ENCODE results near the gene VEZT. TPM values are rescaled to one million over a fixed set of nuclear protein-coding genes. Genes with fewer than 3 reads are reported as not detected.

VEZT gene
- total RNA-seq, 4 donors from 2014 or later, result 55.2 to 130 (median 85.5) TPM

GRCh38 chr12:95241761-95242506, 24.3 kb downstream of the VEZT start:
- intact Hi-C loops (cut with DNase I; ENCODE audit: low total_unique reads), result no loop called here
- Histone ChIP-seq H3K27me3 (no peaks in the 10 kb centered on the region), H3K9me3 (no peaks in the 10 kb centered on the region), H3K36me3 (peaks cover 0 to 9% (median 0%) of the 10 kb centered on the region in 4 donors), H3K4me3 (no peak overlapping the region), H3K4me1 (peaks cover 0 to 26% (median 2%) of the 10 kb centered on the region in 4 donors), H3K27ac (no peak overlapping the region)
- 94 to 99% methylated on average over 4 of the region's 4 CpGs for WGBS, 2 donors (ENCODE audit: low coverage in 1 of 2)
- DNase-seq, result no peak
- in situ Hi-C loops (cut with MboI; ENCODE audit: low pct_ligation_motif_present in 1 of 4, low pct_unique_long_range_greater_than_20kb in 1 of 4, low sequenced_read_pairs in 3 of 4), result no loop called here
- TF ChIP-seq EP300 (IDR thresholded peaks at IDR 0.05; ENCODE audit: low read depth) (no peak), POLR2A (IDR thresholded peaks at IDR 0.05) (no peak), POLR2AphosphoS5 (IDR thresholded peaks at IDR 0.05) (no peak), CTCF (IDR thresholded peaks at IDR 0.05) (no peak)

- in situ Hi-C loops (cut with MboI; ENCODE audit: low pct_ligation_motif_present in 1 of 4, low pct_unique_long_range_greater_than_20kb in 1 of 4, low sequenced_read_pairs in 3 of 4), result no loop called here
- WGBS, 2 donors (ENCODE audit: low coverage in 1 of 2), result 92 to 95% methylated on average over 3 to 4 of the region's 4 CpGs
Measured at GRCh38 chr12:95243497-95244183, 26.0 kb downstream of the VEZT start.

GRCh38 chr12:95244350-95244749, 26.7 kb downstream of the VEZT start:
- in situ Hi-C loops (cut with MboI; ENCODE audit: low pct_ligation_motif_present in 1 of 4, low pct_unique_long_range_greater_than_20kb in 1 of 4, low sequenced_read_pairs in 3 of 4), result no loop called here
- no peak overlapping the region for H3K4me3 ChIP-seq
- no peak for DNase-seq
- no peak overlapping the region for H3K27ac ChIP-seq
- intact Hi-C loops (cut with DNase I; ENCODE audit: low total_unique reads), result no loop called here
- H3K4me1 ChIP-seq, result peaks cover 3 to 38% (median 9%) of the 10 kb centered on the region in 4 donors
- TF ChIP-seq CTCF (IDR thresholded peaks at IDR 0.05), result no peak
- no peak for TF ChIP-seq POLR2A (IDR thresholded peaks at IDR 0.05)
- no peak for TF ChIP-seq EP300 (IDR thresholded peaks at IDR 0.05; ENCODE audit: low read depth)
- TF ChIP-seq POLR2AphosphoS5 (IDR thresholded peaks at IDR 0.05), result no peak
- WGBS, 2 donors (ENCODE audit: low coverage in 1 of 2), result 96 to 100% methylated on average over 3 of the region's 3 CpGs
- H3K27me3 ChIP-seq, result no peaks in the 10 kb centered on the region
- H3K9me3 ChIP-seq, result no peaks in the 10 kb centered on the region
- H3K36me3 ChIP-seq, result peaks cover 0 to 9% (median 0%) of the 10 kb centered on the region in 4 donors

More at GRCh38 chr12:95243497-95244183, 26.0 kb downstream of the VEZT start:
- no peak overlapping the region for H3K4me3 ChIP-seq
- H3K27ac ChIP-seq, result no peak overlapping the region
- H3K27me3 ChIP-seq, result no peaks in the 10 kb centered on the region
- no peaks in the 10 kb centered on the region for H3K9me3 ChIP-seq
- no peak for DNase-seq
- intact Hi-C loops (cut with DNase I; ENCODE audit: low total_unique reads), result no loop called here
- H3K36me3 ChIP-seq, result peaks cover 0 to 9% (median 0%) of the 10 kb centered on the region in 4 donors
- TF ChIP-seq POLR2AphosphoS5 (IDR thresholded peaks at IDR 0.05) (no peak), POLR2A (IDR thresholded peaks at IDR 0.05) (no peak), EP300 (IDR thresholded peaks at IDR 0.05; ENCODE audit: low read depth) (no peak), CTCF (IDR thresholded peaks at IDR 0.05) (no peak)
- peaks cover 0 to 34% (median 9%) of the 10 kb centered on the region in 4 donors for H3K4me1 ChIP-seq

- Histone ChIP-seq H3K4me1 (peaks cover 3 to 46% (median 13%) of the 10 kb centered on the region in 4 donors), H3K27ac (no peak overlapping the region), H3K4me3 (no peak overlapping the region), H3K27me3 (no peaks in the 10 kb centered on the region), H3K36me3 (peaks cover 0 to 8% (median 2%) of the 10 kb centered on the region in 4 donors), H3K9me3 (no peaks in the 10 kb centered on the region)
- intact Hi-C loops (cut with DNase I; ENCODE audit: low total_unique reads), result no loop called here
- in situ Hi-C loops (cut with MboI; ENCODE audit: low pct_ligation_motif_present in 1 of 4, low pct_unique_long_range_greater_than_20kb in 1 of 4, low sequenced_read_pairs in 3 of 4), result no loop called here
- DNase-seq, result no peak
- 42 to 50% methylated on average over 1 of the region's 1 CpG for WGBS, 2 donors (ENCODE audit: low coverage in 1 of 2)
- no peak for TF ChIP-seq CTCF (IDR thresholded peaks at IDR 0.05)
- no peak for TF ChIP-seq EP300 (IDR thresholded peaks at IDR 0.05; ENCODE audit: low read depth)
- TF ChIP-seq POLR2AphosphoS5 (IDR thresholded peaks at IDR 0.05), result no peak
- no peak for TF ChIP-seq POLR2A (IDR thresholded peaks at IDR 0.05)
Measured at GRCh38 chr12:95248095-95248494, 30.5 kb downstream of the VEZT start.

All from transverse colon (tissue), 4 donors.